ENCODE data around the gene SPOCK2.

SPOCK2 gene

DNA sequence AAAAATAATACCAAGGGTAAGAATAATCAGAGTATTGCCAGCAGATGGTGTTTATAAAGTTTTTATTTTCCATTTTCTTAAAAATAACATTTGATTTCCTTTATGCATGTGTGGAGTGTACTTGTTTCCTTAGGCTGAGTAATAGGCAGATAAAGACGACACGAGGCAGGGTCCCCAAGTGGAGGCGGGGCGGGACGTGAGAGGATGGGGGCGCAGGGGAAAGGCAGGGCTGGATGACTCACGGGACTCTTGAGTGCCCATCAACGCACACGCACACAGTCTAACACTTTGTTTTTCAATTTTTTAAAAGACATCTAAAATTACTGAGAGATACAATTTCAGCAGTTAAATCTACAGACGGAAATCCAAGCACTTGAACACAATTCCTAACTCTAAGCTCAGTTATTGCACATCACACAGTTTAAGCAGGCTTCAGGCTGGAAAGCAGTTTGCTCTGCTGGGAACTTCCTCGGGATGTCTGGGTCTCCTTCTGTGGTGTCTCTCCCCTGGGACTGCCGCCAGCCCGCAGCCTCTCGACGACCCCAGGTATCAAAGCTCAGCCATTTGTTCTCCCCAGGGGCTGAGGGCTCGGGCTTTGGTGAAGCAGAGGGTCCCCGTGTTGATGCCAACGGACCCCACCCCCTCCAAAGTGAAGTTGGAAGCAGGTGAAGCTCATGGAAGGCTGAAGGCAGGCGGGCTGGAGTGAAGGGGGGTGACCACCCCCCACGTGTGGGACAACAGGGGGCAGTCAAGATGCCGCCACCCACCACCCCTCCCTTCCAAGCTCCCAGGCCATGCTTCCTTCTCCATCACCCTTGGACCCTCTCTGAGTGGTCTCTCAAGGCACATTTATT lies 29.1 kb downstream of the SPOCK2 start:
- DNase-seq = no peak
- no peaks in the 10 kb centered on the region for H3K9me3 Mint-ChIP-seq
- H3K36me3 Mint-ChIP-seq (ENCODE audit: low read depth) = peaks cover 5% of the 10 kb centered on the region
- H3K27me3 Mint-ChIP-seq (ENCODE audit: low read depth, poor library complexity) = peaks cover 5% of the 10 kb centered on the region
- no peak overlapping the region for H3K4me3 Mint-ChIP-seq
- H3K4me1 Mint-ChIP-seq = peaks cover 65% of the 10 kb centered on the region
- H3K27ac Mint-ChIP-seq = peak overlapping the region; percentile 57
- TF ChIP-seq, protein P1, sequence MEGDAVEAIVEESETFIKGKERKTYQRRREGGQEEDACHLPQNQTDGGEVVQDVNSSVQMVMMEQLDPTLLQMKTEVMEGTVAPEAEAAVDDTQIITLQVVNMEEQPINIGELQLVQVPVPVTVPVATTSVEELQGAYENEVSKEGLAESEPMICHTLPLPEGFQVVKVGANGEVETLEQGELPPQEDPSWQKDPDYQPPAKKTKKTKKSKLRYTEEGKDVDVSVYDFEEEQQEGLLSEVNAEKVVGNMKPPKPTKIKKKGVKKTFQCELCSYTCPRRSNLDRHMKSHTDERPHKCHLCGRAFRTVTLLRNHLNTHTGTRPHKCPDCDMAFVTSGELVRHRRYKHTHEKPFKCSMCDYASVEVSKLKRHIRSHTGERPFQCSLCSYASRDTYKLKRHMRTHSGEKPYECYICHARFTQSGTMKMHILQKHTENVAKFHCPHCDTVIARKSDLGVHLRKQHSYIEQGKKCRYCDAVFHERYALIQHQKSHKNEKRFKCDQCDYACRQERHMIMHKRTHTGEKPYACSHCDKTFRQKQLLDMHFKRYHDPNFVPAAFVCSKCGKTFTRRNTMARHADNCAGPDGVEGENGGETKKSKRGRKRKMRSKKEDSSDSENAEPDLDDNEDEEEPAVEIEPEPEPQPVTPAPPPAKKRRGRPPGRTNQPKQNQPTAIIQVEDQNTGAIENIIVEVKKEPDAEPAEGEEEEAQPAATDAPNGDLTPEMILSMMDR (IDR thresholded peaks at IDR 0.05) = no peak

DNA sequence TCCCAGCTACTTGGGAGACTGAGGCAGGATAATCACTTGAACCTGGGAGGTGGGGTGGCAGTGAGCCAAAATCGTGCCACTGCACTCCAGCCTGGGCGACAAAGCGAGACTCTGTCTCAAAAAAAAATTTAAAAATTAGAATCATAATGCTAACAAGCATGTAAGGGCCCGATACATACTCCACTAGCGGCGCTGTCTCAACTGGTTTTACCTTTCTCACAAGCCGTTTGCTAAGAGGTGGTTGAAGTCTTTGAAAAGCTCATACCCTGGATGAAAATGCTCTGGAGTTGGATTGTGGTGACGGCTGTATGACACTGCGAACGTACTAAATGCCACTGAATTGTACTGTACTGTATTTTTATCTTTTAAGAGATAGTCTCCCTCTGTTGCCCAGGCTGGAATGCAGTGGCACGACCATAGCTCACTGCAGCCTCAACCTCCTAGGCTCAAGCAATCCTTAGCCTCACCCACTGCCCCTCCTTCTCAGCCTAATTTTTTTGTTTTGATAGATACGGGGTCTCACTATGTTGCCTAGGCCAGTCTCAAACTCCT lies 29.9 kb downstream of the SPOCK2 start:
- no peak overlapping the region for H3K4me3 Mint-ChIP-seq
- TF ChIP-seq, protein P1 (IDR thresholded peaks at IDR 0.05) = no peak
- no peak overlapping the region for H3K27ac Mint-ChIP-seq
- peaks cover 1% of the 10 kb centered on the region for H3K36me3 Mint-ChIP-seq (ENCODE audit: low read depth)
- no peak for DNase-seq
- peaks cover 61% of the 10 kb centered on the region for H3K4me1 Mint-ChIP-seq
- no peaks in the 10 kb centered on the region for H3K9me3 Mint-ChIP-seq
- H3K27me3 Mint-ChIP-seq (ENCODE audit: low read depth, poor library complexity) = peaks cover 4% of the 10 kb centered on the region

DNA sequence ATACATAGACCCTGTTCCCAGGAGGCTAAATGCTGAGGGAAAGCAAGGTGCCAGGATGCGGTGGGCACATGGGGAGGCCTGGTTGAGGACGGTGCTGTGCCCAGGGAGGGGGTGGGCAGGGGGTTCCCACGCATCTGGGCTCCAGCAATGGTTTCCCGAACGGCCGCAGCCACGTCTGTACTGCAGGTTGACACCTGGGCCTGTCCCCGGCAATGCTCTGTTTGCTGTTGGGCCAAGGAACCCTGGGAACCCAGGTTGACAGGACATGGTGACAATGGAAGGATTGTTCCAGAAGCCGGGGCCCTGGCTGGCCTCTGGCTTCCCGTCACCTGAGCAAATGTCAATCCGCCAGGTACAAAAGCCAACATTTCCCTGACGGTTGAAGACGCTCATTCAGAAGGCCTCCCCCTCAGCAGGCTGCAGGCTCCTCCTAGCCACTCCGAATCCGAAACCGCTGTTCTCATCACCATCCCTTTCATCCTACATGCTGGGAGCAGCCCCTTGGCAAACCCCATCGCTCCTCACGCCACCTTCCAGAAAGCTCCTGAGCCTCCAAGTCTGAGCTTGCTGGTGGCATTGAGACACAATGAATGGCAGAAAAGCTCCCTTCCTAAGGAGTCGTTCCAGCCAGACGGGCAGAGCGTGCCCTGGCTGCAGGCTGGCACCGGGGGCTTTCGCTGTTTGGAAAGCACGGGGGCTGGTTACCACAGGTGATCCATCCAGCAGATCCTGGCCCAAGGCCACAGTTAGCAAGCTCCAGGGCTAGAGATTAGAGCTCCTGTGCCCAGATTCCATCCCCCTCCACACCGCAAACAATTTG lies 31.2 kb downstream of the SPOCK2 start:
- TF ChIP-seq, protein P1 (IDR thresholded peaks at IDR 0.05) = no peak
- peaks cover 58% of the 10 kb centered on the region for H3K4me1 Mint-ChIP-seq
- H3K36me3 Mint-ChIP-seq (ENCODE audit: low read depth) = no peaks in the 10 kb centered on the region
- H3K9me3 Mint-ChIP-seq = no peaks in the 10 kb centered on the region
- H3K27ac Mint-ChIP-seq = no peak overlapping the region
- DNase-seq = no peak
- no peak overlapping the region for H3K4me3 Mint-ChIP-seq
- peaks cover 10% of the 10 kb centered on the region for H3K27me3 Mint-ChIP-seq (ENCODE audit: low read depth, poor library complexity)

DNA sequence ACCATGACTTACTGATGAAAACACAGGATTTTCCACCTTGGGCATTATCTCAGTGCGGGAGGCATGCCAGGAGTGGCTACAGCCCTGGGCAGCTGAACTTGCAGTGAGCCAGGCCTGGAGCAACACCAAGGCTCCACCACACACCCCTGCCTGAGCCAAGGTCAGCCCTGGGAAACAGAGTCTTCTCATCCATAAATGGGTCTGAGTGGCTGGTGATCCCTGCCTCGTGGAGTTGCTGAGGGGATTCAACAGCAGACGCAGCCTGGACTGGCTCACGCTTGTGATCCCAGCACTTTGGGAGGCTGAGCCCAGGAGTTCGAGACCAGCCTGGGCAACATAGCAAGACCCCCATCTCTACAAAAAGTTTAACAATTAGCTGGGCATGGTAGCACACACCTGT lies 32.2 kb downstream of the SPOCK2 start:
- peaks cover 55% of the 10 kb centered on the region for H3K4me1 Mint-ChIP-seq
- no peak overlapping the region for H3K4me3 Mint-ChIP-seq
- no peak for DNase-seq
- no peaks in the 10 kb centered on the region for H3K36me3 Mint-ChIP-seq (ENCODE audit: low read depth)
- TF ChIP-seq, protein P1 (IDR thresholded peaks at IDR 0.05) = no peak
- no peak overlapping the region for H3K27ac Mint-ChIP-seq
- H3K9me3 Mint-ChIP-seq = no peaks in the 10 kb centered on the region
- H3K27me3 Mint-ChIP-seq (ENCODE audit: low read depth, poor library complexity) = peaks cover 10% of the 10 kb centered on the region

DNA sequence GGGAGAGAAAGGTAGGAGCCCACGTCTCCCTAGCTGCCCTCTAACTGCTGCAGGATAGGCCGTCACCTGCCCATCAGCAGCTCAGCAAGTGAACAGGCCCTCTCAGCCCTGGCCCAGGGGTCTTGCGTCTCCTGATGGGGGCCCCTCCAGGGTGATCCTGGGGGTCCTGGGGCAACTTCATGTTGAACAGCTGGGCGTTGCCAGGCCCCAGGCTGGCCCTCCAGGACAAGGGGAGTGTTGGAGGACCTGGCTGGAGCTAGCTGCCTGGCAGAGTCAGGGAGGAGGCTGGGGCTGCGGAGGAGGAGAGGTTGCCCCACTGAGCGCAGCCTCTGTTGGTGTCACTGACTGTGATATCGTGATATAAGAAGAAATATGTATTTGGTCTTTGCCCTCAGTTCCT lies 34.7 kb downstream of the SPOCK2 start:
- H3K9me3 Mint-ChIP-seq = peaks cover 22% of the 10 kb centered on the region
- peaks cover 6% of the 10 kb centered on the region for H3K36me3 Mint-ChIP-seq (ENCODE audit: low read depth)
- DNase-seq = no peak

More for the DNA sequence above, 34.7 kb downstream of the SPOCK2 start:
- Mint-ChIP-seq H3K4me1 (peaks cover 39% of the 10 kb centered on the region), H3K4me3 (no peak overlapping the region), H3K27me3 (ENCODE audit: low read depth, poor library complexity) (peaks cover 13% of the 10 kb centered on the region), H3K27ac (no peak overlapping the region)
- TF ChIP-seq, protein P1 (IDR thresholded peaks at IDR 0.05) = no peak
